GM19035 (cell line): Measurements from ENCODE around the gene DGCR8.

ENCODE experiments used
- ATAC-seq: cut with Tn5 transposase; IDR thresholded peaks from one replicate; pipeline ENCODE4 v1.9.1; 2021; ENCODE audit not compliant: unreplicated experiment

DGCR8 gene

GRCh38 chr22:20135806-20136602 lies 56.0 kb downstream of the DGCR8 start:
- no peak for ATAC-seq

GRCh38 chr22:20136603-20136873 lies 56.5 kb downstream of the DGCR8 start:
- ATAC-seq, result no peak

- no peak for ATAC-seq
Observed at GRCh38 chr22:20137113-20137512, 57.1 kb downstream of the DGCR8 start.

- no peak for ATAC-seq
Observed at GRCh38 chr22:20137671-20138416, 57.8 kb downstream of the DGCR8 start.

- no peak for ATAC-seq
Observed at GRCh38 chr22:20138417-20138738, 58.3 kb downstream of the DGCR8 start.

GRCh38 chr22:20138868-20139267 lies 58.8 kb downstream of the DGCR8 start:
- ATAC-seq, result no peak

- no peak for ATAC-seq
Observed at GRCh38 chr22:20139391-20140106, 59.5 kb downstream of the DGCR8 start.

- no peak for ATAC-seq
Observed at GRCh38 chr22:20140107-20140445, 60.0 kb downstream of the DGCR8 start.

GRCh38 chr22:20140521-20140964 lies 60.5 kb downstream of the DGCR8 start:
- no peak for ATAC-seq

- ATAC-seq, result no peak
Observed at GRCh38 chr22:20141186-20142077, 61.4 kb downstream of the DGCR8 start.

GRCh38 chr22:20142711-20143621 lies 62.9 kb downstream of the DGCR8 start:
- no peak for ATAC-seq

- no peak for ATAC-seq
Observed at GRCh38 chr22:20143883-20144665, 64.0 kb downstream of the DGCR8 start.

- ATAC-seq, result no peak
Observed at GRCh38 chr22:20145206-20145831, 65.3 kb downstream of the DGCR8 start.

- no peak for ATAC-seq
Observed at GRCh38 chr22:20145832-20146223, 65.8 kb downstream of the DGCR8 start.

GRCh38 chr22:20146777-20147176 lies 66.7 kb downstream of the DGCR8 start:
- ATAC-seq, result no peak

- no peak for ATAC-seq
Observed at GRCh38 chr22:20147237-20147988, 67.4 kb downstream of the DGCR8 start.

- no peak for ATAC-seq
Observed at GRCh38 chr22:20148414-20148813, 68.4 kb downstream of the DGCR8 start.
